SK-N-SH treated with all-trans-retinoic acid at 6 μM for 48 hours (cell line): Measurements from ENCODE around the gene ZNF281.

ENCODE experiments used
- ATAC-seq: fragments of 200-7000 bp; cut with Tn5 transposase; 3 replicates; pipeline ENCODE4 v1.9.1; 2020; ENCODE audit warnings: mild to moderate bottlenecking, moderate library complexity
- ARNTL ChIP-seq: fragments of 450-650 bp; formaldehyde crosslinking; IDR thresholded peaks from 2 replicates; pipeline ENCODE4 v1.5.0; 2020; ENCODE audit warnings: low read depth, mild to moderate bottlenecking, moderate library complexity, borderline replicate concordance
- BACH2 ChIP-seq: fragments of 250-450 bp; sonication (Bioruptor Pico); IDR thresholded peaks from 2 replicates; pipeline ENCODE4 v1.9.0; 2021; ENCODE audit warnings: mild to moderate bottlenecking, borderline replicate concordance
- CSDC2 ChIP-seq: fragments of 250-450 bp; sonication (Bioruptor Pico); IDR thresholded peaks from 2 replicates; pipeline ENCODE4 v1.5.0; 2020; ENCODE audit warnings: mild to moderate bottlenecking, moderate library complexity
- ESRRG ChIP-seq: fragments of 250-450 bp; sonication (Bioruptor Pico); IDR thresholded peaks from 2 replicates; pipeline ENCODE4 v1.6.1; 2021; ENCODE audit warnings: mild to moderate bottlenecking
- GLIS3 ChIP-seq: fragments of 250-450 bp; sonication (Bioruptor Pico); IDR thresholded peaks from 2 replicates; pipeline ENCODE4 v1.5.0; 2020; ENCODE audit warnings: mild to moderate bottlenecking, moderate library complexity
- ISL1 ChIP-seq: fragments of 250-450 bp; sonication (Bioruptor Pico); IDR thresholded peaks from 2 replicates; pipeline ENCODE4 v2.1.2; 2022; ENCODE audit warnings: mild to moderate bottlenecking, moderate library complexity
- OSR1 ChIP-seq: fragments of 250-450 bp; sonication (Bioruptor Pico); IDR thresholded peaks from 2 replicates; pipeline ENCODE4 v1.8.0; 2022; ENCODE audit warnings: moderate library complexity, mild to moderate bottlenecking, inconsistent platforms
- PPARA ChIP-seq: fragments of 250-450 bp; sonication (Bioruptor Pico); IDR thresholded peaks from 2 replicates; pipeline ENCODE4 v1.5.0; 2020; ENCODE audit warnings: mild to moderate bottlenecking, borderline replicate concordance
- RARB ChIP-seq: fragments of 250-450 bp; sonication (Bioruptor Pico); IDR thresholded peaks from 2 replicates; pipeline ENCODE4 v1.8.0; 2021; ENCODE audit warnings: mild to moderate bottlenecking, moderate library complexity
- SNAI2 ChIP-seq: fragments of 250-450 bp; sonication (Bioruptor Pico); IDR thresholded peaks from 2 replicates; pipeline ENCODE4 v1.5.0; 2020; ENCODE audit warnings: mild to moderate bottlenecking, moderate library complexity
- TCF4 ChIP-seq: fragments of 250-450 bp; sonication (Bioruptor Pico); IDR thresholded peaks from 2 replicates; pipeline ENCODE4 v1.8.0; 2021; ENCODE audit warnings: mild to moderate bottlenecking, moderate library complexity, borderline replicate concordance
- TOX ChIP-seq: fragments of 250-450 bp; sonication (Bioruptor Pico); IDR thresholded peaks from 2 replicates; pipeline ENCODE4 v1.8.0; 2021; ENCODE audit warnings: mild to moderate bottlenecking, moderate library complexity, borderline replicate concordance
- ZC3H10 ChIP-seq: fragments of 250-450 bp; sonication (Bioruptor Pico); IDR thresholded peaks from 2 replicates; pipeline ENCODE4 v1.5.1; 2021; ENCODE audit warnings: mild to moderate bottlenecking, moderate library complexity
- ZFP3 ChIP-seq: fragments of 250-450 bp; sonication (Bioruptor Pico); IDR thresholded peaks from 2 replicates; pipeline ENCODE4 v1.5.0; 2020; ENCODE audit warnings: mild to moderate bottlenecking, moderate library complexity
- ZFP30 ChIP-seq: fragments of 450-650 bp; formaldehyde crosslinking; IDR thresholded peaks from 2 replicates; pipeline ENCODE4 v1.5.0; 2022; ENCODE audit warnings: mild to moderate bottlenecking, moderate library complexity
- ZNF565 ChIP-seq: fragments of 450-650 bp; formaldehyde crosslinking; conservative IDR thresholded peaks from 2 replicates; pipeline ENCODE4 v1.5.0; 2020; ENCODE audit warnings: low read depth, mild to moderate bottlenecking, moderate library complexity
- ZNF70 ChIP-seq: fragments of 450-650 bp; formaldehyde crosslinking; IDR thresholded peaks from 2 replicates; pipeline ENCODE4 v1.5.0; 2020; ENCODE audit warnings: mild to moderate bottlenecking, moderate library complexity
- TF ChIP-seq, protein P1 (sequence below): fragments of 250-450 bp; sonication (Bioruptor Pico); IDR thresholded peaks from 2 replicates; pipeline ENCODE4 v1.5.1; 2021; ENCODE audit warnings: mild to moderate bottlenecking, moderate library complexity
- TF ChIP-seq, protein P2 (sequence below): fragments of 250-450 bp; sonication (Bioruptor Pico); IDR thresholded peaks from 2 replicates; pipeline ENCODE4 v1.5.1; 2020; ENCODE audit warnings: low read depth, mild to moderate bottlenecking, moderate library complexity
- TF ChIP-seq, protein P3 (sequence below): fragments of 250-450 bp; sonication (Bioruptor Pico); IDR thresholded peaks from 2 replicates; pipeline ENCODE4 v1.8.0; 2021; ENCODE audit warnings: low read depth, mild to moderate bottlenecking, moderate library complexity, borderline replicate concordance
- TF ChIP-seq, protein P4 (sequence below): fragments of 250-450 bp; sonication (Bioruptor Pico); IDR thresholded peaks from 2 replicates; pipeline ENCODE4 v1.5.0; 2020; ENCODE audit warnings: mild to moderate bottlenecking, moderate library complexity
- TF ChIP-seq, protein P5 (sequence below): fragments of 250-450 bp; sonication (Bioruptor Pico); IDR thresholded peaks from 2 replicates; pipeline ENCODE4 v1.8.0; 2020; ENCODE audit warnings: mild to moderate bottlenecking, moderate library complexity, borderline replicate concordance

The ZNF281 gene

DNA sequence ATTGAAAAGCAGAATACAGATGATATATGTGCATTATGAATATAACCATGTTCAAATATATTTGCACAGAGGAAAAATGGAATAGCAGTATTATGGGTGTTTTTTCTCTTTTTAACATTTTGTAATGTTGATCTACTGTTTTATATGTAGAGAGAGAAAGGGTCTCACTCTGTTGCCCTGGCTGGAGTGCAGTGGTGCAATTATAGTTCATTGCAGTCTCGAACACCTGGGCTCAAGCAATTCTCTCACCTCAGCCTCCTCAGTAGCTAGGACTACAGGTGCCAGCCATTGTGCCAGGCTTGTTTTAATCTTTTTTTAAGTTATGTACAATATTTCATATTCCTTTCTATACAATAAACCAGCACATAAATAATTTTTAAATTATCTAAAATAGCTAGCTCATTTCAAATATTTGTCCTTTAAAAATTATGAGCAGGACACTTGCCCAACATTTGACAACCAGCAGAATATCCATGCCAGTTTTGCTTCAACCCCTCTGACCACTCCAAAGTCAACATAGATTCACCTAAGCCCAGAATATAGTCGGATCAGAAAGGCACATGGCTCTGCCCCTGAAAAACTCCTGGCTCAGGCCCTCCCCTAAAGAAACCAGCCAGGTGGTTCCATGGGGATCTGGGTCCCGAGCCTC, 29.8 kb downstream of the ZNF281 start:
- ATAC-seq, result peak; percentile 5
- no peak for TF ChIP-seq ZFP3

DNA sequence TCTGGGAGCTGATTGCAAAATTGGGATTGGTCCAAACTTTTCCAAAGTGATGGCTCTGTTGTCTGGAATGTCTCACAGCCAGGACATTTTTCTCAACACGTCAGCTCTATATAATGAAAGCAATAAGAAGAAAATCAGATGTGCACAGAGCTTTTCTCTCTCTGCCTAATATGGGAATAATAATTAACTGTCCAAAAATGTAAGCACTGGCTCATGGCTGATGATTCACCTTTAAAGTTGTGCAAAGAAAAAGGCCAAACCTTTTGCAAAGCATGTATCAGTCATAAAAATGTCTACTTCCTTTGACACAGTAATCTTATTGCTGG, 30.4 kb downstream of the ZNF281 start:
- TF ChIP-seq ZNF70 (no peak), ZC3H10 (CRISPR knock-in tag) (peak; percentile 86), GLIS3 (CRISPR knock-in tag) (no peak), SNAI2 (no peak), ESRRG (no peak), ZFP30 (CRISPR knock-in tag) (no peak), PPARA (CRISPR knock-in tag) (no peak), RARB (CRISPR knock-in tag) (peak; percentile 90; the same call in 1 of the 2 replicates), ARNTL (CRISPR knock-in tag) (no peak), CSDC2 (CRISPR knock-in tag) (no peak), OSR1 (no peak), TOX (peak; percentile 99), ZFP3 (no peak), ZNF565 (CRISPR knock-in tag) (no peak), ISL1 (peak; percentile 99), BACH2 (CRISPR knock-in tag) (no peak), TCF4 (CRISPR knock-in tag) (no peak)
- TF ChIP-seq, protein P1, sequence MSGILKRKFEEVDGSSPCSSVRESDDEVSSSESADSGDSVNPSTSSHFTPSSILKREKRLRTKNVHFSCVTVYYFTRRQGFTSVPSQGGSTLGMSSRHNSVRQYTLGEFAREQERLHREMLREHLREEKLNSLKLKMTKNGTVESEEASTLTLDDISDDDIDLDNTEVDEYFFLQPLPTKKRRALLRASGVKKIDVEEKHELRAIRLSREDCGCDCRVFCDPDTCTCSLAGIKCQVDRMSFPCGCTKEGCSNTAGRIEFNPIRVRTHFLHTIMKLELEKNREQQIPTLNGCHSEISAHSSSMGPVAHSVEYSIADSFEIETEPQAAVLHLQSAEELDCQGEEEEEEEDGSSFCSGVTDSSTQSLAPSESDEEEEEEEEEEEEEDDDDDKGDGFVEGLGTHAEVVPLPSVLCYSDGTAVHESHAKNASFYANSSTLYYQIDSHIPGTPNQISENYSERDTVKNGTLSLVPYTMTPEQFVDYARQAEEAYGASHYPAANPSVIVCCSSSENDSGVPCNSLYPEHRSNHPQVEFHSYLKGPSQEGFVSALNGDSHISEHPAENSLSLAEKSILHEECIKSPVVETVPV (CRISPR knock-in tag), result no peak
- TF ChIP-seq, protein P2, sequence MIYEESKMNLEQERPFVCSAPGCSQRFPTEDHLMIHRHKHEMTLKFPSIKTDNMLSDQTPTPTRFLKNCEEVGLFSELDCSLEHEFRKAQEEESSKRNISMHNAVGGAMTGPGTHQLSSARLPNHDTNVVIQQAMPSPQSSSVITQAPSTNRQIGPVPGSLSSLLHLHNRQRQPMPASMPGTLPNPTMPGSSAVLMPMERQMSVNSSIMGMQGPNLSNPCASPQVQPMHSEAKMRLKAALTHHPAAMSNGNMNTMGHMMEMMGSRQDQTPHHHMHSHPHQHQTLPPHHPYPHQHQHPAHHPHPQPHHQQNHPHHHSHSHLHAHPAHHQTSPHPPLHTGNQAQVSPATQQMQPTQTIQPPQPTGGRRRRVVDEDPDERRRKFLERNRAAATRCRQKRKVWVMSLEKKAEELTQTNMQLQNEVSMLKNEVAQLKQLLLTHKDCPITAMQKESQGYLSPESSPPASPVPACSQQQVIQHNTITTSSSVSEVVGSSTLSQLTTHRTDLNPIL (CRISPR knock-in tag), result no peak
- TF ChIP-seq, protein P3, sequence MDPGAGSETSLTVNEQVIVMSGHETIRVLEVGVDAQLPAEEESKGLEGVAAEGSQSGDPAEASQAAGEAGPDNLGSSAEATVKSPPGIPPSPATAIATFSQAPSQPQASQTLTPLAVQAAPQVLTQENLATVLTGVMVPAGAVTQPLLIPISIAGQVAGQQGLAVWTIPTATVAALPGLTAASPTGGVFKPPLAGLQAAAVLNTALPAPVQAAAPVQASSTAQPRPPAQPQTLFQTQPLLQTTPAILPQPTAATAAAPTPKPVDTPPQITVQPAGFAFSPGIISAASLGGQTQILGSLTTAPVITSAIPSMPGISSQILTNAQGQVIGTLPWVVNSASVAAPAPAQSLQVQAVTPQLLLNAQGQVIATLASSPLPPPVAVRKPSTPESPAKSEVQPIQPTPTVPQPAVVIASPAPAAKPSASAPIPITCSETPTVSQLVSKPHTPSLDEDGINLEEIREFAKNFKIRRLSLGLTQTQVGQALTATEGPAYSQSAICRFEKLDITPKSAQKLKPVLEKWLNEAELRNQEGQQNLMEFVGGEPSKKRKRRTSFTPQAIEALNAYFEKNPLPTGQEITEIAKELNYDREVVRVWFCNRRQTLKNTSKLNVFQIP (CRISPR knock-in tag), result no peak
- TF ChIP-seq, protein P4, sequence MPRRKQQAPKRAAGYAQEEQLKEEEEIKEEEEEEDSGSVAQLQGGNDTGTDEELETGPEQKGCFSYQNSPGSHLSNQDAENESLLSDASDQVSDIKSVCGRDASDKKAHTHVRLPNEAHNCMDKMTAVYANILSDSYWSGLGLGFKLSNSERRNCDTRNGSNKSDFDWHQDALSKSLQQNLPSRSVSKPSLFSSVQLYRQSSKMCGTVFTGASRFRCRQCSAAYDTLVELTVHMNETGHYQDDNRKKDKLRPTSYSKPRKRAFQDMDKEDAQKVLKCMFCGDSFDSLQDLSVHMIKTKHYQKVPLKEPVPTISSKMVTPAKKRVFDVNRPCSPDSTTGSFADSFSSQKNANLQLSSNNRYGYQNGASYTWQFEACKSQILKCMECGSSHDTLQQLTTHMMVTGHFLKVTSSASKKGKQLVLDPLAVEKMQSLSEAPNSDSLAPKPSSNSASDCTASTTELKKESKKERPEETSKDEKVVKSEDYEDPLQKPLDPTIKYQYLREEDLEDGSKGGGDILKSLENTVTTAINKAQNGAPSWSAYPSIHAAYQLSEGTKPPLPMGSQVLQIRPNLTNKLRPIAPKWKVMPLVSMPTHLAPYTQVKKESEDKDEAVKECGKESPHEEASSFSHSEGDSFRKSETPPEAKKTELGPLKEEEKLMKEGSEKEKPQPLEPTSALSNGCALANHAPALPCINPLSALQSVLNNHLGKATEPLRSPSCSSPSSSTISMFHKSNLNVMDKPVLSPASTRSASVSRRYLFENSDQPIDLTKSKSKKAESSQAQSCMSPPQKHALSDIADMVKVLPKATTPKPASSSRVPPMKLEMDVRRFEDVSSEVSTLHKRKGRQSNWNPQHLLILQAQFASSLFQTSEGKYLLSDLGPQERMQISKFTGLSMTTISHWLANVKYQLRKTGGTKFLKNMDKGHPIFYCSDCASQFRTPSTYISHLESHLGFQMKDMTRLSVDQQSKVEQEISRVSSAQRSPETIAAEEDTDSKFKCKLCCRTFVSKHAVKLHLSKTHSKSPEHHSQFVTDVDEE (CRISPR knock-in tag), result no peak
- TF ChIP-seq, protein P5, sequence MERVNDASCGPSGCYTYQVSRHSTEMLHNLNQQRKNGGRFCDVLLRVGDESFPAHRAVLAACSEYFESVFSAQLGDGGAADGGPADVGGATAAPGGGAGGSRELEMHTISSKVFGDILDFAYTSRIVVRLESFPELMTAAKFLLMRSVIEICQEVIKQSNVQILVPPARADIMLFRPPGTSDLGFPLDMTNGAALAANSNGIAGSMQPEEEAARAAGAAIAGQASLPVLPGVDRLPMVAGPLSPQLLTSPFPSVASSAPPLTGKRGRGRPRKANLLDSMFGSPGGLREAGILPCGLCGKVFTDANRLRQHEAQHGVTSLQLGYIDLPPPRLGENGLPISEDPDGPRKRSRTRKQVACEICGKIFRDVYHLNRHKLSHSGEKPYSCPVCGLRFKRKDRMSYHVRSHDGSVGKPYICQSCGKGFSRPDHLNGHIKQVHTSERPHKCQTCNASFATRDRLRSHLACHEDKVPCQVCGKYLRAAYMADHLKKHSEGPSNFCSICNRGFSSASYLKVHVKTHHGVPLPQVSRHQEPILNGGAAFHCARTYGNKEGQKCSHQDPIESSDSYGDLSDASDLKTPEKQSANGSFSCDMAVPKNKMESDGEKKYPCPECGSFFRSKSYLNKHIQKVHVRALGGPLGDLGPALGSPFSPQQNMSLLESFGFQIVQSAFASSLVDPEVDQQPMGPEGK (CRISPR knock-in tag), result peak; percentile 48; the same call in 1 of the 2 replicates
- peak; percentile 93 for ATAC-seq

DNA sequence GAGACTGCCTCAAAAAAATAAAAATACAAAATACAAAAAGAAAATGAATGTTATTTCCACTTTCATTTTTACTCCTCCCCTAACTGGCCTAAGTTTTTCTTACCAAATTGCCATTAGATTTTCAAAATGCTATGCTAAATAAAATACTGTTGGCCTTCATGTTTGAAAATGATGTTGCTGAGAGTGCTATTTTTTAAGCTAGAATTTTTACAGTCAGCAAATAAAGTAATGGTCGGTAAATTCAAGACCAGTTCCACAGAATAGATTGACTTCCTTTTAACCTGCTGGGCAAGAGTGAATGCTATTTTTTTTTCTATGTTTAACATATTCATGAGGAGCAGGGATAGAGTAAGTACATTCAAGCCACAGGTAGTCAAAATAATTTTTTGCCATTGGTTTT, 31.7 kb downstream of the ZNF281 start:
- no peak for ATAC-seq
- TF ChIP-seq TCF4 (CRISPR knock-in tag) (no peak), OSR1 (no peak), RARB (CRISPR knock-in tag) (no peak), ZFP30 (CRISPR knock-in tag) (no peak), ARNTL (CRISPR knock-in tag) (no peak), CSDC2 (CRISPR knock-in tag) (no peak), ISL1 (no peak), SNAI2 (no peak), ZFP3 (no peak), ZNF70 (no peak)
- TF ChIP-seq, protein P2 (CRISPR knock-in tag), result no peak
- TF ChIP-seq, protein P4 (CRISPR knock-in tag), result no peak
